Sigmoid colon (tissue), 7 donors: ENCODE data around the gene ANXA2R. TPM values are rescaled to one million over a fixed set of nuclear protein-coding genes. Genes with fewer than 3 reads are reported as not detected.

Source experiments
- DNase-seq: peaks from one replicate; pipeline ENCODE4 v3.0.0-alpha.2; 2019
- H3K27ac ChIP-seq, 4 donors: fragments of 200-600 bp; sonication (generic); one replicate each; pipeline ENCODE4 v1.5.1; 2016 to 2019; ENCODE audit warnings: mild to moderate bottlenecking in 1 of 4
- H3K27me3 ChIP-seq, 3 donors: fragments of 200-600 bp; sonication (generic); one replicate each; pipeline ENCODE4 v1.5.1; 2019; ENCODE audit warnings: mild to moderate bottlenecking in 1 of 3
- H3K36me3 ChIP-seq, 4 donors: fragments of 200-600 bp; sonication (generic); one replicate each; pipeline ENCODE4 v1.5.1; 2016 to 2019
- H3K4me1 ChIP-seq, 4 donors: fragments of 200-600 bp; sonication (generic); one replicate each; pipeline ENCODE4 v1.5.1; 2017 to 2019
- H3K4me3 ChIP-seq, 4 donors: fragments of 200-600 bp; sonication (generic); one replicate each; pipeline ENCODE4 v1.5.1; 2017 to 2019; ENCODE audit warnings: mild to moderate bottlenecking in 2 of 4, moderate library complexity in 1 of 4
- H3K9me3 ChIP-seq, 4 donors: fragments of 200-600 bp in 3 of 4; sonication (generic) in 3 of 4; one replicate each; pipeline versions ENCODE4 v1.5.1 to v1.6.1; 2013 to 2019
- EP300 ChIP-seq, 4 donors: sonication (generic); formaldehyde crosslinking; IDR thresholded peaks; one replicate each; pipeline ENCODE4 v1.6.1; 2017; ENCODE audit warnings: antibody characterized with exemption in 4 of 4
- POLR2A ChIP-seq, 2 donors: fragments of 450-650 bp; IDR thresholded peaks; one replicate each; pipeline ENCODE4 v1.6.1; 2016; ENCODE audit warnings: antibody characterized with exemption in 2 of 2, mild to moderate bottlenecking in 2 of 2, moderate library complexity in 2 of 2
- POLR2AphosphoS5 ChIP-seq, 4 donors: sonication (generic); formaldehyde crosslinking; IDR thresholded peaks; one replicate each; pipeline ENCODE4 v1.6.1; 2017; ENCODE audit warnings: antibody characterized with exemption in 4 of 4
- WGBS, 2 donors: extraction: QIAGEN DNeasy Blood & Tissue Kit; methylation state at CpG; one replicate each; pipeline ENCODE4 v1.1.7; 2013; 5-methylcytosine and 5-hydroxymethylcytosine counted together
- intact Hi-C: fragments of 100-400 bp; cut with DNase I; formaldehyde crosslinking; loops from one replicate; pipeline ENCODE4 v1.15.1; 2023
- polyA plus RNA-seq, 3 donors: library from polyadenylated mRNA; stranded (reverse); fragments of 200-250 nt; gene quantifications; one replicate each; pipeline ENCODE4 v1.2.3, GENCODE V29; 2013
- total RNA-seq, 4 donors: library from RNA; depleted of rRNA; stranded (reverse); fragments of >200 nt; gene quantifications; one replicate each; pipeline ENCODE4 v1.1.0, GENCODE V29; 2016
- TF ChIP-seq, protein P1 (sequence below), 4 experiments: fragments of 450-650 bp in 3 of 4; fragments of 200-600 bp in 1 of 4; IDR thresholded peaks; one replicate each; pipeline ENCODE4 v1.5.1; 2016 to 2019; ENCODE audit warnings: antibody characterized with exemption in 4 of 4, mild to moderate bottlenecking in 3 of 4, moderate library complexity in 2 of 4
- donor health status: healthy with polysubstance abuse.
- donor health status: Bipolar disorder and iron deficiency.
- donor health status: healthy.

Gene ANXA2R
- total and polyA plus RNA-seq, 7 donors: 0.69 to 12.4 (median 3.2) TPM

DNA sequence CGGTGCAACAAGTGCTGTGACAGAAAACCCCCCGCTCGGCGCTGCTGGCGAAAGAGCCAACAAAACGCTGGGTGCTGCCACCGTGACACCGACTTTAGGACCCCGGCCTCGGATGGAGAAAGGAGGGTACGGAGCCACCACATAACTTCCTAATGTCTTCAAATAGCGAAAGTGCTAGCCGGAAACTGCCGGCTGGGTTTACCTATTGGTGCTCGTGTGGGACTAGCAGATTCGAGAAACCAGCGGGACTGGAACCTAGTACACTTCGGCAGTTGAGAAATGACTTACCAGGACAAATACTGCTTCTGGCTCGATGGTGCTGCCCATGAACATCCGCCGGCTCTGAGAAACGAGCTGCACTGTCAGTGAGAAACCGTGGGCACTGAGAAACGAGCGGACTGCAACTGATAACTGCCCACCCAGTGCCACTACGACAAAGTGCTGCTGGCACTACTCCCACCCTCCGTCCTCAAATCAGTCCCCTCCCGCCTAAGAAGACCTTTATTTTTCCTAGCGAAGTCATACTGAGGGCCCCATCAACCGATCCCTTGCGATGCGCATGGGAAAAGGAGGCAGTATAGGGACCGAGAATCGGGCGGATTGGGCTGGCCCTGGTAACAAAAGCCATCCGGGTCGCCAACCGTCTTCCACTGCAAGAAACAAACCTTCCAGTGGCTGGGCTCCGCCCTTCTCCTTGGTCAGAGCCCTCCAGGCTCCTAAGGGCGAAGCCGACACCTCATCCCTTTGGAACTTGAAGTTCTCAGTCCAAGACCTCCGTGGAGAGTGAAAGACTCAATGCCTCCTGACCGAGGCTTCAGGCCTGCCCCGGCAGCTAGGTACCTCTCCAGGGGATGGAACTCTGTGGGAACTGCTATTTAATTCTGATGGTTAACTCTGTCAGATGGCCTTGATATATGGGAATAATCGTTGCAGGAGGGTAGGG, 27.0 kb upstream of the ANXA2R start:
- H3K4me1 ChIP-seq: peaks cover 0 to 38% (median 25%) of the 10 kb centered on the region in 4 donors

DNA sequence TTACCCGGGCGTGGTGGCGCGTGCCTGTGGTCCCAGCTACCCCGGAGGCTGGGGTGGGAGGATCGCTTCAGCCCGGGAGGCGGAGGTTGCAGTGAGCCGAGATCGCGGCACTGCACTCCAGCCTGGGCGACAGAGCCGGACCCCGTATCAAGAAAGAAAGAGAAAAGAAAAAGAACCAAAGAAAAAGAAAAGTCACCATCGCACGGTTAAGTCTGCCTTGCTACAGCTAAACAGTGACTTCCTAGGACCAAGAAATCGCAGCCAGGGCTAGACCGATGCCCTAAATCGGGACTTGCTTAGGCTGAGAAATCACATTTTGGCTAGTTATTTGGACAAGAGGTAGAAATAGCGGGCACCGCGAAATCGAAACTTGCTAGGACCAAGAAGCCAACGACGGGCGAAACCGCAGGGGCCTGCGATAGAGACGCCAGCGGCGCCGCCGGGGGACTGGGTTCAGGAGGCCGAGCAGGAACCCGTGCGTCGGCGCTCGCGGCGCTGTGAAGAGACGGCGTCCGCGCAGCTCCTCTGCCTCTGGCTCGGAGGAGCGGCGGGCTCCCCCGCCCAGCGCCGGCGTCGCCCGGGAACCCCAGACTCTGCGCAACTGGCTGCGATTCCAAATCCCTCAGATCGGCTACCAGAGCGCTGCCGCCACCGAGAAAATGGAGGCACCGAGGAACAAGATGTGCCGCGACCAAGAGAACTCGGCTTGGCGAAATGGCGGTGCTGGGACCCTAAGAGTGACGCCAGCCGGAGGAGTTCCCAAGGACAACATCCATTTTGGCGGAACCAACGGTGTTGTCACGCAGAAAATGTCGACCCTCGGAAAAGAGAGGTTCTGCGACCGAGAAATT, 26.1 kb upstream of the ANXA2R start:
- H3K27ac ChIP-seq: peak overlapping the region; percentile 94 to 100 (median 98)
- H3K4me3 ChIP-seq: peak overlapping the region; percentile 65 to 91 (median 80)
- H3K36me3 ChIP-seq: peaks cover 0 to 13% (median 4%) of the 10 kb centered on the region in 4 donors
- DNase-seq: peak; percentile 87
- H3K27me3 ChIP-seq: no peaks in the 10 kb centered on the region
- peaks cover 0 to 38% (median 25%) of the 10 kb centered on the region in 4 donors for H3K4me1 ChIP-seq
- TF ChIP-seq POLR2A (IDR thresholded peaks at IDR 0.05) (no peak), POLR2AphosphoS5 (IDR thresholded peaks at IDR 0.05) (peak in 2 of 4 donors; percentile 25 to 30)
- H3K9me3 ChIP-seq: no peaks in the 10 kb centered on the region
- intact Hi-C loops: loop anchor here (1.0 to 5.0 kb wide), 7 partner anchors 25 to 416 kb away; partner anchors contain the start of genes HMGCS1, NIM1K, TMEM267 and ZNF131
- 0% methylated on average over 75 of the region's 75 CpGs for WGBS, 2 donors

More for the DNA sequence above, 27.0 kb upstream of the ANXA2R start:
- 0% methylated on average over 45 of the region's 45 CpGs for WGBS, 2 donors
- H3K36me3 ChIP-seq: peaks cover 0 to 21% (median 10%) of the 10 kb centered on the region in 4 donors
- intact Hi-C loops: loop anchor here (1.0 to 5.0 kb wide), 7 partner anchors 26 to 415 kb away; partner anchors contain the start of genes HMGCS1, NIM1K, TMEM267 and ZNF131
- peak overlapping the region; percentile 94 to 100 (median 98) for H3K27ac ChIP-seq
- TF ChIP-seq POLR2A (IDR thresholded peaks at IDR 0.05) (peak; percentile 78 to 83), POLR2AphosphoS5 (IDR thresholded peaks at IDR 0.05) (peak; percentile 87 to 92 (median 90)), EP300 (IDR thresholded peaks at IDR 0.05) (no peak)
- TF ChIP-seq, protein P1, sequence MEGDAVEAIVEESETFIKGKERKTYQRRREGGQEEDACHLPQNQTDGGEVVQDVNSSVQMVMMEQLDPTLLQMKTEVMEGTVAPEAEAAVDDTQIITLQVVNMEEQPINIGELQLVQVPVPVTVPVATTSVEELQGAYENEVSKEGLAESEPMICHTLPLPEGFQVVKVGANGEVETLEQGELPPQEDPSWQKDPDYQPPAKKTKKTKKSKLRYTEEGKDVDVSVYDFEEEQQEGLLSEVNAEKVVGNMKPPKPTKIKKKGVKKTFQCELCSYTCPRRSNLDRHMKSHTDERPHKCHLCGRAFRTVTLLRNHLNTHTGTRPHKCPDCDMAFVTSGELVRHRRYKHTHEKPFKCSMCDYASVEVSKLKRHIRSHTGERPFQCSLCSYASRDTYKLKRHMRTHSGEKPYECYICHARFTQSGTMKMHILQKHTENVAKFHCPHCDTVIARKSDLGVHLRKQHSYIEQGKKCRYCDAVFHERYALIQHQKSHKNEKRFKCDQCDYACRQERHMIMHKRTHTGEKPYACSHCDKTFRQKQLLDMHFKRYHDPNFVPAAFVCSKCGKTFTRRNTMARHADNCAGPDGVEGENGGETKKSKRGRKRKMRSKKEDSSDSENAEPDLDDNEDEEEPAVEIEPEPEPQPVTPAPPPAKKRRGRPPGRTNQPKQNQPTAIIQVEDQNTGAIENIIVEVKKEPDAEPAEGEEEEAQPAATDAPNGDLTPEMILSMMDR (IDR thresholded peaks at IDR 0.05): no peak
- H3K4me3 ChIP-seq: peak overlapping the region; percentile 65 to 91 (median 80)
- H3K27me3 ChIP-seq: no peaks in the 10 kb centered on the region
- no peaks in the 10 kb centered on the region for H3K9me3 ChIP-seq
- peak; percentile 93 for DNase-seq

DNA sequence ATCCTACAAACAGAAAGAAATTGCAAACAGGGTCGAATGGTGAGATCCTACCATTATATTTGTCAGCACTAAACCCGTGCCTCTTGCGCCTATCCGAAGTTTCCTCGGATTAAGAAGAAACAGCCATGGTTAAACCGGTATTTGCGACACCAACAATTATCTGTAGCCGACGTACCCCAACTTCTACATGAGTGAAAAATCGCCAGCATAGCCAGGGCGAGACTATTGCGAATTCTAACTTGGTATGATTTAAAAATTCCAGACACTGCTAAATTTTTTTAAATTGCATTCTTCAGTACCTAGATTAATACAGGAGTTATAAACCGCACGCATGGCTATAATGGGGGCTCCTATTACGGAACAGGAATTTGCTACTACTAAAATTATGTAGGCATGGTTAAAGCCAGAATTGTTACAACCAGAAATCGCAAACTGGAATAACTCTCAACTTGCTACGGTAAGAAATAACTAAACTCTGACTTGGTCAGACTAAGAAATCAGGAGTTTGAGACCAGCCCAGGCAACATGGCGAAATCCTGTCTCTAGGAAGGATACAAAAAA, 25.3 kb upstream of the ANXA2R start:
- DNase-seq: no peak
- intact Hi-C loops: loop anchor here (5.0 kb wide), 4 partner anchors 42 to 417 kb away; partner anchors contain the start of genes HMGCS1, NIM1K and TMEM267
- H3K4me1 ChIP-seq: peaks cover 0 to 33% (median 25%) of the 10 kb centered on the region in 4 donors

DNA sequence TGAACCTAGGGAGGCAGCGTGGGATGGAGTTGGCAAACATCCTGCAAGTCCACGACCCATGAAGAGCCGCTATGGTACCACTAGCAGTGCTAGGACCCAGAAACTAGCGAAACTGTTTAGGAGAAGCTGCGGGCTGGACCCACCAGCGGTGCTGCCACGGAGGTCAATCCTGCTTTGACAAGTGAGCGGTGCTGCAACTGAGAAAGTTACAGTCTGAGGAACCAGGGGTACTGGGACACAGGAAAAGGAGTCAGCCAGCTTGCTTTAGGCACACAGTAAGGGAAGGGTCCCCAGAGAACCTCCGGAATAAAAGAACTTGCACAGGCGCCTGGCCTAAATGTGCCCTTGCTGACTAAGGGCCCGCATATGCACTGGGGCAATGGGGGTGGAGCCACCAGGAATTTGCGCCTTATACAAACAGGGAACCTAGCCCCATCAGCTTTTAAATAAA, 23.6 kb upstream of the ANXA2R start:
- no peak overlapping the region for H3K4me3 ChIP-seq
- peak overlapping the region; percentile 94 to 100 (median 98) for H3K27ac ChIP-seq
- no peaks in the 10 kb centered on the region for H3K27me3 ChIP-seq
- 92 to 95% methylated on average over 12 of the region's 12 CpGs for WGBS, 2 donors
- no peak for DNase-seq
- peaks cover 0 to 21% (median 15%) of the 10 kb centered on the region in 4 donors for H3K4me1 ChIP-seq
- TF ChIP-seq, protein P1 (IDR thresholded peaks at IDR 0.05): no peak
- TF ChIP-seq EP300 (IDR thresholded peaks at IDR 0.05) (no peak), POLR2AphosphoS5 (IDR thresholded peaks at IDR 0.05) (no peak), POLR2A (IDR thresholded peaks at IDR 0.05) (no peak)
- H3K9me3 ChIP-seq: no peaks in the 10 kb centered on the region
- no peaks in the 10 kb centered on the region for H3K36me3 ChIP-seq
- intact Hi-C loops: no loop called here

More for the DNA sequence above, 25.3 kb upstream of the ANXA2R start:
- 2 to 3% methylated on average over 18 of the region's 18 CpGs for WGBS, 2 donors
- peaks cover 0 to 6% (median 0%) of the 10 kb centered on the region in 4 donors for H3K36me3 ChIP-seq
- H3K4me3 ChIP-seq: peak overlapping the region; percentile 65 to 91 (median 80)
- H3K9me3 ChIP-seq: no peaks in the 10 kb centered on the region
- peak overlapping the region; percentile 94 to 100 (median 98) for H3K27ac ChIP-seq
- TF ChIP-seq POLR2A (IDR thresholded peaks at IDR 0.05) (no peak), POLR2AphosphoS5 (IDR thresholded peaks at IDR 0.05) (no peak)
- no peaks in the 10 kb centered on the region for H3K27me3 ChIP-seq
